Measurements from ENCODE around the gene AFMID.
"Not testable (repeated sequence)": the region's sequence is repeated elsewhere in the genome, so short reads cannot be mapped to it uniquely, and the experiment has no call there.

The AFMID gene

GRCh38 chr17:78230252-78230962 is 43.2 kb downstream of the AFMID start:
- H3K4me3 ChIP-seq (ENCODE audit: low read length): no peak overlapping the region
- no peak for DNase-seq (ENCODE audit: low read depth)
- TF ChIP-seq CTCF (IDR thresholded peaks at IDR 0.05; ENCODE audit: insufficient read depth, low read depth, low read length, missing control alignments): no peak

- TF ChIP-seq CTCF (IDR thresholded peaks at IDR 0.05; ENCODE audit: insufficient read depth, low read depth, low read length, missing control alignments): no peak
- no peak within 1 kb of the TSS for H3K4me3 ChIP-seq (ENCODE audit: low read length)
- no peak for DNase-seq (ENCODE audit: low read depth)
Observed at GRCh38 chr17:78230996-78231935, 44.1 kb downstream of the AFMID start, which contains the start of gene TMEM235. Gene TMEM235, plus strand, starts transcription at chr17:78231631. Its CDS starts 393 bp downstream, at chr17:78232024.

GRCh38 chr17:78231991-78232858 is 45.1 kb downstream of the AFMID start:
- no peak for TF ChIP-seq CTCF (IDR thresholded peaks at IDR 0.05; ENCODE audit: insufficient read depth, low read depth, low read length, missing control alignments)
- no peak overlapping the region for H3K4me3 ChIP-seq (ENCODE audit: low read length)
- DNase-seq (ENCODE audit: low read depth): peak; percentile 24

- H3K4me3 ChIP-seq (ENCODE audit: low read length): no peak overlapping the region
- no peak for DNase-seq (ENCODE audit: low read depth)
- TF ChIP-seq CTCF (IDR thresholded peaks at IDR 0.05; ENCODE audit: insufficient read depth, low read depth, low read length, missing control alignments): no peak
Observed at GRCh38 chr17:78232859-78233173, 45.7 kb downstream of the AFMID start.

GRCh38 chr17:78233678-78234077 is 46.5 kb downstream of the AFMID start:
- TF ChIP-seq CTCF (IDR thresholded peaks at IDR 0.05; ENCODE audit: insufficient read depth, low read depth, low read length, missing control alignments): no peak
- no peak for DNase-seq (ENCODE audit: low read depth)
- no peak overlapping the region for H3K4me3 ChIP-seq (ENCODE audit: low read length)

- H3K4me3 ChIP-seq (ENCODE audit: low read length): no peak overlapping the region
- TF ChIP-seq CTCF (IDR thresholded peaks at IDR 0.05; ENCODE audit: insufficient read depth, low read depth, low read length, missing control alignments): no peak
- DNase-seq (ENCODE audit: low read depth): no peak
Observed at GRCh38 chr17:78234261-78234865, 47.2 kb downstream of the AFMID start.

GRCh38 chr17:78235022-78235421 is 47.9 kb downstream of the AFMID start:
- DNase-seq (ENCODE audit: low read depth); H3K4me3 ChIP-seq (ENCODE audit: low read length): not testable (repeated sequence)
